HEK293T (cell line): ENCODE results near the gene VIPR2.

Source experiments
- BHLHE40 ChIP-seq: fragments of 450-650 bp; IDR thresholded peaks from 2 replicates; pipeline ENCODE4 v1.6.1; 2016; ENCODE audit warnings: mild to moderate bottlenecking, moderate library complexity, borderline replicate concordance
- FOXM1 ChIP-seq: fragments of 450-650 bp; IDR thresholded peaks from 2 replicates; pipeline ENCODE4 v1.6.1; 2017; ENCODE audit warnings: mild to moderate bottlenecking, borderline replicate concordance
- L3MBTL2 ChIP-seq: fragments of 450-650 bp; conservative IDR thresholded peaks from 2 replicates; pipeline ENCODE4 v1.6.1; 2016; ENCODE audit warnings: mild to moderate bottlenecking
- SP1 ChIP-seq: fragments of 450-650 bp; IDR thresholded peaks from 2 replicates; pipeline ENCODE4 v1.6.1; 2017
- SUZ12 ChIP-seq: fragments of 450-650 bp; IDR thresholded peaks from 2 replicates; pipeline ENCODE4 v1.6.1; 2016; ENCODE audit warnings: mild to moderate bottlenecking
- TARDBP ChIP-seq: fragments of 450-650 bp; IDR thresholded peaks from 2 replicates; pipeline ENCODE4 v1.6.1; 2016

GRCh38 chr7:159000070-159000469 is 144.6 kb downstream of the VIPR2 start:
- TF ChIP-seq FOXM1 (no peak), L3MBTL2 (no peak), TARDBP (no peak), SP1 (no peak), BHLHE40 (no peak), SUZ12 (no peak)
